Esophagus squamous epithelium (tissue), 4 donors: ENCODE results near the gene FLVCR2.

Experiments used
- POLR2A ChIP-seq, 4 donors: fragments of 450-650 bp; IDR thresholded peaks; one replicate each; pipeline ENCODE4 v1.6.1; 2017; ENCODE audit warnings: antibody characterized with exemption in 4 of 4, mild to moderate bottlenecking in 4 of 4, moderate library complexity in 3 of 4
- TF ChIP-seq, protein P1 (sequence below), 6 experiments: fragments of 450-650 bp in 4 of 6; fragments of 200-600 bp in 2 of 6; sonication (generic) in 2 of 6; IDR thresholded peaks; one replicate each; pipeline ENCODE4 v1.5.1; 2016 to 2019; ENCODE audit warnings: antibody characterized with exemption in 6 of 6, mild to moderate bottlenecking in 4 of 6, moderate library complexity in 4 of 6

DNA sequence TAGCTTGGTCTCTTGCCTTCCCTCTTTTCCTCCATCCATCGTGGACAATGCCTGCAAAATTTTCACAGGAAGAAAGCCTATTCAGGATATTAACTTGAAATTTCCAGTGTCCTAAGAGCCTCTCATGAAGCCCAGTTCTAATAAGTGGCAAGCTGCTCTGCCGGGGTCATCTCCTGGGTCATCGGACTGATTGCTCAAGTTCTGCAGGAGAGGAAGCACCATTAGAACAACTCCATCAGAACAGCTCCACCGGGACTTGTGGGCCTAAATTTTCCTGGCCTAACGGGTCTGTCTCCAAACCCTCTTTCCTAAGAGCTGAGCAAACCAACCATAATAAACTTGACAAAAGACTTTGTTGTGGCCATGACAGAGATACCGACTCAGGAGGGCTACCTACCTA lies 68.3 kb downstream of the FLVCR2 start:
- TF ChIP-seq, protein P1, sequence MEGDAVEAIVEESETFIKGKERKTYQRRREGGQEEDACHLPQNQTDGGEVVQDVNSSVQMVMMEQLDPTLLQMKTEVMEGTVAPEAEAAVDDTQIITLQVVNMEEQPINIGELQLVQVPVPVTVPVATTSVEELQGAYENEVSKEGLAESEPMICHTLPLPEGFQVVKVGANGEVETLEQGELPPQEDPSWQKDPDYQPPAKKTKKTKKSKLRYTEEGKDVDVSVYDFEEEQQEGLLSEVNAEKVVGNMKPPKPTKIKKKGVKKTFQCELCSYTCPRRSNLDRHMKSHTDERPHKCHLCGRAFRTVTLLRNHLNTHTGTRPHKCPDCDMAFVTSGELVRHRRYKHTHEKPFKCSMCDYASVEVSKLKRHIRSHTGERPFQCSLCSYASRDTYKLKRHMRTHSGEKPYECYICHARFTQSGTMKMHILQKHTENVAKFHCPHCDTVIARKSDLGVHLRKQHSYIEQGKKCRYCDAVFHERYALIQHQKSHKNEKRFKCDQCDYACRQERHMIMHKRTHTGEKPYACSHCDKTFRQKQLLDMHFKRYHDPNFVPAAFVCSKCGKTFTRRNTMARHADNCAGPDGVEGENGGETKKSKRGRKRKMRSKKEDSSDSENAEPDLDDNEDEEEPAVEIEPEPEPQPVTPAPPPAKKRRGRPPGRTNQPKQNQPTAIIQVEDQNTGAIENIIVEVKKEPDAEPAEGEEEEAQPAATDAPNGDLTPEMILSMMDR (IDR thresholded peaks at IDR 0.05) = no peak
- TF ChIP-seq POLR2A (IDR thresholded peaks at IDR 0.05) = no peak
